HCT116 (cell line): ENCODE results near the gene LRRN3. TPM values are rescaled to one million over a fixed set of nuclear protein-coding genes. Genes with fewer than 3 reads are reported as not detected.

Experiments
- ATAC-seq: fragments of 200-7000 bp; cut with Tn5 transposase; 2 replicates; pipeline ENCODE4 v1.9.1; 2020; ENCODE audit warnings: mild to moderate bottlenecking, moderate library complexity
- BruUV-seq: library from RNA; stranded (reverse); fragments of 400-500 nt; replicated peaks from 2 replicates; lab custom pipeline; 2021; lab: Mats Ljungman, UMichigan
- CTCF ChIA-PET: fragments of 300-600 bp; sonication (Branson Sonifier 250); formaldehyde crosslinking; loops from one replicate; lab custom pipeline; 2021; ENCODE audit warnings: antibody characterized with exemption; lab: Charles Lee
- POLR2A ChIA-PET: fragments of 300-600, 350-600 bp; sonication (Branson Sonifier 250); formaldehyde crosslinking; loops from one replicate; lab custom pipeline; 2021; ENCODE audit warnings: antibody characterized with exemption; lab: Charles Lee
- RAD21 ChIA-PET, 2 experiments: fragments of 300-600 bp; sonication (Branson Sonifier 250); formaldehyde crosslinking; loops; one replicate each; lab custom pipeline; 2023; ENCODE audit warnings: low total read pairs in 2 of 2; ENCODE audit not compliant: uncharacterized antibody in 2 of 2, unreplicated experiment in 2 of 2, low non-redundant PET in 1 of 2; lab: Charles Lee
- DNase-seq: peaks from one replicate; pipeline ENCODE4 v3.0.0-alpha.2; 2010; ENCODE audit warnings: low read depth, low spot score
- H2AFZ ChIP-seq: fragments of 200-600 bp; shearing (Covaris generic), sonication (generic); 2 replicates; pipeline ENCODE4 v1.6.1; 2017; ENCODE audit warnings: low read depth, mixed run types, mixed read lengths, antibody characterized with exemption, low read length; ENCODE audit not compliant: poor library complexity, severe bottlenecking
- H3K27ac ChIP-seq: 2 replicates; pipeline ENCODE4 v1.5.1; 2012; ENCODE audit warnings: low read depth, low read length
- H3K27me3 ChIP-seq: fragments of 200-600 bp; sonication (generic); 2 replicates; pipeline ENCODE4 v1.6.1; 2016; ENCODE audit warnings: mixed run types, low read length, mixed read lengths; ENCODE audit not compliant: insufficient read depth
- H3K36me3 ChIP-seq, 2 experiments: fragments of 200-500 bp in 1 of 2; fragments of 200-600 bp in 1 of 2; sonication (Bioruptor generic) in 1 of 2; sonication (generic) in 1 of 2; 2 replicates each; pipeline versions ENCODE4 v1.5.1 to v1.6.1; 2014 to 2016; ENCODE audit warnings: low read length in 2 of 2, inconsistent platforms in 1 of 2, mixed read lengths in 1 of 2, mixed run types in 1 of 2; ENCODE audit not compliant: insufficient read depth in 2 of 2, control insufficient read depth in 1 of 2
- H3K4me1 ChIP-seq, 2 experiments: fragments of 200-600 bp in 1 of 2; sonication (generic) in 1 of 2; 2 replicates each; pipeline versions ENCODE4 v1.5.1 to v1.6.1; 2012 to 2017; ENCODE audit warnings: low read length in 2 of 2, inconsistent platforms in 1 of 2, mild to moderate bottlenecking in 1 of 2, mixed read lengths in 1 of 2, mixed run types in 1 of 2, moderate library complexity in 1 of 2; ENCODE audit not compliant: insufficient read depth in 2 of 2, control insufficient read depth in 1 of 2
- H3K4me2 ChIP-seq: fragments of 200-600 bp; sonication (generic); 2 replicates; pipeline ENCODE4 v1.6.1; 2017; ENCODE audit warnings: mixed run types, low read length, mixed read lengths
- H3K4me3 ChIP-seq, 2 experiments: fragments of 200-600 bp in 1 of 2; sonication (generic) in 1 of 2; replicated peaks in 1 of 2; 2 replicates each; pipeline ENCODE4 v1.5.1; 2011 to 2016; ENCODE audit warnings: low read length in 2 of 2, control low read depth in 1 of 2, low read depth in 1 of 2, mild to moderate bottlenecking in 1 of 2, mixed read lengths in 1 of 2, mixed run types in 1 of 2
- H3K79me2 ChIP-seq: fragments of 200-600 bp; sonication (generic); 2 replicates; pipeline ENCODE4 v1.6.1; 2017; ENCODE audit warnings: mild to moderate bottlenecking, mixed run types, low read length, moderate library complexity, mixed read lengths; ENCODE audit not compliant: insufficient read depth
- H3K9ac ChIP-seq: fragments of 200-600 bp; sonication (generic); 2 replicates; pipeline ENCODE4 v1.6.1; 2016; ENCODE audit warnings: low read length, mixed read lengths
- H3K9me2 ChIP-seq: fragments of 200-600 bp; sonication (generic), shearing (Covaris generic); 2 replicates; pipeline ENCODE4 v1.6.1; 2017; ENCODE audit warnings: mixed run types, mild to moderate bottlenecking, moderate library complexity; ENCODE audit not compliant: insufficient read depth
- H3K9me3 ChIP-seq, 2 experiments: fragments of 200-500 bp in 1 of 2; fragments of 200-600 bp in 1 of 2; sonication (Bioruptor generic) in 1 of 2; sonication (generic) in 1 of 2; 2 replicates each; pipeline ENCODE4 v1.6.1; 2014 to 2017; ENCODE audit warnings: low read length in 2 of 2, mixed read lengths in 2 of 2, inconsistent platforms in 1 of 2, low read depth in 1 of 2, mild to moderate bottlenecking in 1 of 2, mixed run types in 1 of 2, moderate library complexity in 1 of 2; ENCODE audit not compliant: control insufficient read depth in 1 of 2, insufficient read depth in 1 of 2
- H4K20me1 ChIP-seq: fragments of 200-600 bp; sonication (generic), shearing (Covaris generic); 2 replicates; pipeline ENCODE4 v1.6.1; 2017; ENCODE audit warnings: mixed run types, mild to moderate bottlenecking, moderate library complexity; ENCODE audit not compliant: insufficient read depth
- CBX3 ChIP-seq: IDR thresholded peaks from 2 replicates; pipeline ENCODE4 v1.6.1; 2012; ENCODE audit warnings: low read depth
- CEBPB ChIP-seq: IDR thresholded peaks from 2 replicates; pipeline ENCODE4 v1.6.1; 2012; ENCODE audit warnings: low read depth
- EGR1 ChIP-seq: IDR thresholded peaks from 2 replicates; pipeline ENCODE4 v1.6.1; 2012; ENCODE audit warnings: low read depth
- EZH2 ChIP-seq: fragments of 200-600 bp; sonication (generic); IDR thresholded peaks from 2 replicates; pipeline ENCODE4 v1.6.1; 2017; ENCODE audit warnings: antibody characterized with exemption, mixed run types
- FOSL1 ChIP-seq: IDR thresholded peaks from 2 replicates; pipeline ENCODE4 v1.6.1; 2012; ENCODE audit warnings: low read depth
- POLR2AphosphoS5 ChIP-seq: IDR thresholded peaks from 2 replicates; pipeline ENCODE4 v1.6.1; 2011; ENCODE audit warnings: mild to moderate bottlenecking, low read depth, low read length, moderate library complexity
- RAD21 ChIP-seq: IDR thresholded peaks from 2 replicates; pipeline ENCODE4 v1.6.1; 2012; ENCODE audit warnings: low read depth, mild to moderate bottlenecking
- SP1 ChIP-seq: IDR thresholded peaks from 2 replicates; pipeline ENCODE4 v1.6.1; 2012; ENCODE audit warnings: low read depth
- SRF ChIP-seq: IDR thresholded peaks from 2 replicates; pipeline ENCODE4 v1.6.1; 2012; ENCODE audit warnings: low read depth
- TCF7L2 ChIP-seq: IDR thresholded peaks from 2 replicates; pipeline ENCODE4 v1.7.0; 2011; ENCODE audit warnings: borderline replicate concordance, inconsistent platforms; ENCODE audit not compliant: insufficient read depth, insufficient read length; ENCODE audit errors: extremely low read depth
- ZFX ChIP-seq: fragments of 450-650 bp; IDR thresholded peaks from 2 replicates; pipeline ENCODE4 v1.6.1; 2017
- intact Hi-C: fragments of 100-400 bp; cut with micrococcal nuclease; formaldehyde crosslinking; loops from 2 replicates; pipeline ENCODE4 v1.10.0; 2022
- total RNA-seq: library from RNA; stranded (reverse); gene quantifications from one replicate; pipeline ENCODE4 v1.2.1, GENCODE V29; 2021; ENCODE audit not compliant: unreplicated experiment
- TF ChIP-seq, protein P1 (sequence below): IDR thresholded peaks from 2 replicates; pipeline ENCODE4 v1.6.1; 2012
- TF ChIP-seq, protein P2 (sequence below): IDR thresholded peaks from 2 replicates; pipeline ENCODE4 v1.6.1; 2011; ENCODE audit warnings: mild to moderate bottlenecking, low read length, moderate library complexity; ENCODE audit not compliant: insufficient replicate concordance; ENCODE audit errors: extremely low read depth

The LRRN3 gene
- total RNA-seq, 1 experiment from 2014 or later: 0.07 TPM

DNA sequence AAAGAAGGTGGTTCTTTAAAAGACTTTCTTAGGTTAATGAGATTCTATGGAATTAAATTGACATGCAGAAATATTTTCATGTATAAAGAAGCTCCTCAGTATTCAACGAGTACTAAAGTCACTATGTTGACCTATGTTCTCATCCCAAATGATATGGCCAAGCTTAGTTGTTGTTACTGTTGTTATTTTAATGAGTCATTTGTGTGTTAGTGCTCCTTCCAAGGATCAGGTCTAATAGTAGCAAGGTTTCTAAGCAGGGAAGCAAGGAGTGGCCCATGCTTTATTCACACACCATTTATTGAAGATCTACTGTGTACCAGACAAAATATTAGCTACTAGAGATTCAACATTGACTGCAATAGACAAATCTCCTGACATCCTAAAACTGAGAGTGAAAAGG, 41.9 kb downstream of the LRRN3 start (continued):
- TF ChIP-seq, protein P1, sequence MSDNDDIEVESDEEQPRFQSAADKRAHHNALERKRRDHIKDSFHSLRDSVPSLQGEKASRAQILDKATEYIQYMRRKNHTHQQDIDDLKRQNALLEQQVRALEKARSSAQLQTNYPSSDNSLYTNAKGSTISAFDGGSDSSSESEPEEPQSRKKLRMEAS: no peak
- TF ChIP-seq TCF7L2: no peak
- TF ChIP-seq FOSL1: peak; percentile 70
- TF ChIP-seq POLR2AphosphoS5: no peak
- no peak for TF ChIP-seq EZH2
- no peak for TF ChIP-seq EGR1
- TF ChIP-seq, protein P2, sequence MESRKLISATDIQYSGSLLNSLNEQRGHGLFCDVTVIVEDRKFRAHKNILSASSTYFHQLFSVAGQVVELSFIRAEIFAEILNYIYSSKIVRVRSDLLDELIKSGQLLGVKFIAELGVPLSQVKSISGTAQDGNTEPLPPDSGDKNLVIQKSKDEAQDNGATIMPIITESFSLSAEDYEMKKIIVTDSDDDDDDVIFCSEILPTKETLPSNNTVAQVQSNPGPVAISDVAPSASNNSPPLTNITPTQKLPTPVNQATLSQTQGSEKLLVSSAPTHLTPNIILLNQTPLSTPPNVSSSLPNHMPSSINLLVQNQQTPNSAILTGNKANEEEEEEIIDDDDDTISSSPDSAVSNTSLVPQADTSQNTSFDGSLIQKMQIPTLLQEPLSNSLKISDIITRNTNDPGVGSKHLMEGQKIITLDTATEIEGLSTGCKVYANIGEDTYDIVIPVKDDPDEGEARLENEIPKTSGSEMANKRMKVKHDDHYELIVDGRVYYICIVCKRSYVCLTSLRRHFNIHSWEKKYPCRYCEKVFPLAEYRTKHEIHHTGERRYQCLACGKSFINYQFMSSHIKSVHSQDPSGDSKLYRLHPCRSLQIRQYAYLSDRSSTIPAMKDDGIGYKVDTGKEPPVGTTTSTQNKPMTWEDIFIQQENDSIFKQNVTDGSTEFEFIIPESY: no peak
- no peak for TF ChIP-seq RAD21
- TF ChIP-seq ZFX: no peak
- no peak for TF ChIP-seq SRF
- TF ChIP-seq CBX3: peak; percentile 45; the same call in 1 of the 2 replicates

DNA sequence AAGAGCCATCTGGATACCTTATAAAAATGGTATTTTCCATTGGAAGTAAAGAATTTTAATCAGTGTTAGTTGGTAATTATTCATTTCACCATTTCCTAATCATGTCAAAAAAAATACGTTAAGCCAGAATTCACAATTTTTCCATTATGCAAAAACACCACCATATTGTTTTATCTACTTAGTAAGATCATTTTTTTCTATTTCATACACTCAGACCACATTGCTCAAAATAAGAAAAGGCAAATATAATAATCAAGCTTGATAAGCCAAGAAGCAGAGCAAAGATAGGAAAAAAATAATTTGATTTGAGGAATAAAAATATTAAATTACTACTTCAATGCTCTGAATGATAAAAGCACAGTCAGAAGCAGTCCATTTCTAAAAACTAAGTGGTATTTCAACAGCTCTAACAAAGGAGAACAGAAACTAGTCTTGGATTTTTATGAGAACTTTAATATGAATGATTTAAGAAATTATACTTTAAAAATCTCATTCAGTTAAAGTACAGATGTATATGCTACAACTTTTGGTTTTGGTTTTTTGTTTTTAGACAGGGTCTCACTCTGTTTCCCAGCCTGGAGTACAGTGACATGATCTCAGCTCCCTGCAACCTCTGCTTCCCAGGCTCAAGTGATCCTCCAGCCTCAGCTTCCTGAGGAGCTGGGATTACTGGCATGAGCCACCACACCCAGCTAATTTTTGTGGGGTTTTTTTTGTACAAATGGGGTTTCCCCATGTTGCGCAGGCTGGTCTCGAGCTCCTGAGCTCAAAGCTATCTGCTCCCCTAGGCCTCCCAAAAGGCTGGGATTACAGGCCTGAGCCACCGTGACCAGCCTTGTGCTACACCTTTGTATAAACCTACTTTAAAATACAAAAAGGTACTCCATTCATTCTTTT, 46.6 kb downstream of the LRRN3 start:
- ATAC-seq (peak; percentile 83), DNase-seq (no peak)
- Histone ChIP-seq H4K20me1 (no peaks in the 10 kb centered on the region), H3K27ac (peak overlapping the region; percentile 72), H3K4me1 (peaks cover 25 to 33% of the 10 kb centered on the region in 2 experiments), H3K79me2 (no peaks in the 10 kb centered on the region), H3K36me3 (no peaks in the 10 kb centered on the region), H3K9ac (peak overlapping the region; percentile 10; the same call in 1 of the 2 replicates), H2AFZ (no peak overlapping the region), H3K9me3 (no peaks in the 10 kb centered on the region), H3K9me2 (no peaks in the 10 kb centered on the region), H3K4me3 (peak overlapping the region in 1 of 2 experiments; percentile 25; a peak in 2 of 4 replicates), H3K4me2 (peak overlapping the region; percentile 70), H3K27me3 (no peaks in the 10 kb centered on the region)
- ChIA-PET CTCF (no interaction called here), RAD21 (no interaction called here), POLR2A (interaction anchor here (1.0 to 1.2 kb wide), 2 partner anchors 9 to 12 kb away, joined by 3 to 4 read pairs; no protein-coding TSS in a partner anchor)
- TF ChIP-seq CEBPB (0 out of 2 replicates have a peak, but pooled peaks have one; percentile 18), SP1 (no peak)
- BruUV-seq: no TSS peak
- intact Hi-C loops: no loop called here
